ENCODE data around the gene OR3A2. TPM values are rescaled to one million over a fixed set of nuclear protein-coding genes. Genes with fewer than 3 reads are reported as not detected.

Gene OR3A2
- total and polyA plus RNA-seq, 9 of the 15 experiments (the other 6 are each of a cell fraction or from before 2014, with no cell fraction given) = not detected

- TF ChIP-seq, protein P1, sequence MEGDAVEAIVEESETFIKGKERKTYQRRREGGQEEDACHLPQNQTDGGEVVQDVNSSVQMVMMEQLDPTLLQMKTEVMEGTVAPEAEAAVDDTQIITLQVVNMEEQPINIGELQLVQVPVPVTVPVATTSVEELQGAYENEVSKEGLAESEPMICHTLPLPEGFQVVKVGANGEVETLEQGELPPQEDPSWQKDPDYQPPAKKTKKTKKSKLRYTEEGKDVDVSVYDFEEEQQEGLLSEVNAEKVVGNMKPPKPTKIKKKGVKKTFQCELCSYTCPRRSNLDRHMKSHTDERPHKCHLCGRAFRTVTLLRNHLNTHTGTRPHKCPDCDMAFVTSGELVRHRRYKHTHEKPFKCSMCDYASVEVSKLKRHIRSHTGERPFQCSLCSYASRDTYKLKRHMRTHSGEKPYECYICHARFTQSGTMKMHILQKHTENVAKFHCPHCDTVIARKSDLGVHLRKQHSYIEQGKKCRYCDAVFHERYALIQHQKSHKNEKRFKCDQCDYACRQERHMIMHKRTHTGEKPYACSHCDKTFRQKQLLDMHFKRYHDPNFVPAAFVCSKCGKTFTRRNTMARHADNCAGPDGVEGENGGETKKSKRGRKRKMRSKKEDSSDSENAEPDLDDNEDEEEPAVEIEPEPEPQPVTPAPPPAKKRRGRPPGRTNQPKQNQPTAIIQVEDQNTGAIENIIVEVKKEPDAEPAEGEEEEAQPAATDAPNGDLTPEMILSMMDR (IDR thresholded peaks at IDR 0.05 in 2 of 3, conservative IDR thresholded peaks at IDR 0.05 in 1 of 3; ENCODE audit: insufficient read depth in 2 of 3, low read depth in 1 of 3, low read length in 3 of 3) = peak in 1 of 3 experiments; percentile 13; a peak in 1 of 6 replicates
- TF ChIP-seq YY1 (IDR thresholded peaks at IDR 0.05; ENCODE audit: borderline replicate concordance in 1 of 3, control insufficient read depth in 1 of 3, extremely low read depth in 1 of 3, insufficient read depth in 3 of 3, insufficient read length in 1 of 3, insufficient replicate concordance in 2 of 3, low read depth in 1 of 3, low read length in 2 of 3) (peak in 1 of 3 experiments; percentile 62), EHMT2 (IDR thresholded peaks at IDR 0.05) (peak; percentile 98)
Measured at GRCh38 chr17:3433215-3433614, 47.1 kb upstream of the OR3A2 start (continued).

DNA sequence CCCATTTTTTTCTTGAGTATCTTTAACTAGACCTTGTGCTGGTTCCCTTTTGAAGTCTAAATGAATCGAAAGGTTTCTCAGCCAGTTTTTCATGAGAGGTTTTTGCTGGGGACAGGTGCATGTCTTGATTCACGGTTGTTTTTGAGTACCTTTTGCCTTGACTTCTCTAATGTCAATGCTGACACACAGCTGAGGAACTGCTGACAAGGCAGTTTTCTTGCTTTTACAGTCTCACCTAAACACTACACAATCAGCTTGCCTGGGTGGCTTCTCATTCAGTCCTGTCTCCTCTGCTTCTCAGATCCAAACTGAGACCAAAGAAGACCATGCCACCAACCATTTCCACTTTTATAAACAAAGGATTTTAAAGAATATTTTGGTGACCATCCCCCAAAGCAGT, 32.1 kb upstream of the OR3A2 start:
- intact Hi-C loops (cut with micrococcal nuclease) = no loop called here
- no TSS peak for BruUV-seq (replicated peaks)
- WGBS (ENCODE audit: insufficient coverage, low coverage, missing lambda C conversion rate) = 0% methylated on average over 2 of the region's 2 CpGs
- H3K36me3 ChIP-seq (ENCODE audit: control insufficient read depth, insufficient read depth, low read length) = no peaks in the 10 kb centered on the region
- CTCF ChIA-PET (ENCODE audit: low intra/inter-chr PET ratio) = no interaction called here
- H3K9ac ChIP-seq (ENCODE audit: insufficient read depth in 1 of 2, low read depth in 2 of 2, low read length in 2 of 2) = no peak overlapping the region
- DNase-seq (ENCODE audit: extremely low read depth in 1 of 4, low spot score in 3 of 4) = no peak
- no peak overlapping the region for H3K27ac ChIP-seq (ENCODE audit: extremely low read depth, low read depth, low read length)
- no peaks in the 10 kb centered on the region for H4K20me1 ChIP-seq (replicated peaks; ENCODE audit: control insufficient read depth, insufficient read depth, low read length)
- no peaks in the 10 kb centered on the region for H3K27me3 ChIP-seq (ENCODE audit: control insufficient read depth in 2 of 2, insufficient read depth in 2 of 2, low read length in 2 of 2)
- no peaks in the 10 kb centered on the region for H3K4me1 ChIP-seq (replicated peaks in 1 of 2; ENCODE audit: control insufficient read depth in 2 of 2, insufficient read depth in 2 of 2, low read length in 2 of 2)
- POLR2A ChIA-PET = no interaction called here
- H3K4me2 ChIP-seq (ENCODE audit: insufficient read depth, low read length) = no peak overlapping the region
- in situ Hi-C loops (cut with MboI) = no loop called here
- H3K9me3 ChIP-seq (replicated peaks; ENCODE audit: control insufficient read depth, insufficient read depth, low read depth, low read length) = no peaks in the 10 kb centered on the region
- no peak for ATAC-seq
- H2AFZ ChIP-seq (ENCODE audit: low read depth, low read length) = no peak overlapping the region
- H3K4me3 ChIP-seq = no peak overlapping the region
- FAIRE-seq = no peak
- no peaks in the 10 kb centered on the region for H3K79me2 ChIP-seq (ENCODE audit: control insufficient read depth, insufficient read depth, low read length)
- no peaks in the 10 kb centered on the region for H3K9me1 ChIP-seq (ENCODE audit: control insufficient read depth, insufficient read depth, low read length)
- TF ChIP-seq C11orf30 (IDR thresholded peaks at IDR 0.05; ENCODE audit: low read depth) (peak; percentile 77), ARID4B (CRISPR knock-in tag; IDR thresholded peaks at IDR 0.05) (no peak), DIDO1 (tag; IDR thresholded peaks at IDR 0.05; ENCODE audit: low read depth) (no peak), POLR2G (IDR thresholded peaks at IDR 0.05; ENCODE audit: low read depth, low read length) (no peak), ZNF124 (CRISPR knock-in tag; IDR thresholded peaks at IDR 0.05) (no peak), TARDBP (IDR thresholded peaks at IDR 0.05) (no peak), MAFF (IDR thresholded peaks at IDR 0.05; ENCODE audit: low read length) (peak; percentile 91), ZNF316 (IDR thresholded peaks at IDR 0.05) (peak; percentile 85), MAFG (tag; conservative IDR thresholded peaks at IDR 0.05) (peak; percentile 71; the same call in 1 of the 2 replicates), MAFK (IDR thresholded peaks at IDR 0.05; ENCODE audit: low read length) (peak; percentile 94)
- TF ChIP-seq, protein P2, sequence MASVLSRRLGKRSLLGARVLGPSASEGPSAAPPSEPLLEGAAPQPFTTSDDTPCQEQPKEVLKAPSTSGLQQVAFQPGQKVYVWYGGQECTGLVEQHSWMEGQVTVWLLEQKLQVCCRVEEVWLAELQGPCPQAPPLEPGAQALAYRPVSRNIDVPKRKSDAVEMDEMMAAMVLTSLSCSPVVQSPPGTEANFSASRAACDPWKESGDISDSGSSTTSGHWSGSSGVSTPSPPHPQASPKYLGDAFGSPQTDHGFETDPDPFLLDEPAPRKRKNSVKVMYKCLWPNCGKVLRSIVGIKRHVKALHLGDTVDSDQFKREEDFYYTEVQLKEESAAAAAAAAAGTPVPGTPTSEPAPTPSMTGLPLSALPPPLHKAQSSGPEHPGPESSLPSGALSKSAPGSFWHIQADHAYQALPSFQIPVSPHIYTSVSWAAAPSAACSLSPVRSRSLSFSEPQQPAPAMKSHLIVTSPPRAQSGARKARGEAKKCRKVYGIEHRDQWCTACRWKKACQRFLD (CRISPR knock-in tag; IDR thresholded peaks at IDR 0.05) = no peak
